Activated naive CD4-positive, alpha-beta T cell treated with anti-CD3 and anti-CD28 coated beads for 36 hours (primary cell): ENCODE measurements around the gene SND1. TPM values are rescaled to one million over a fixed set of nuclear protein-coding genes. Genes with fewer than 3 reads are reported as not detected.

Experiments
- CTCF ChIA-PET: fragments of 350-600 bp; sonication (Branson Sonifier 250); formaldehyde crosslinking; loops from one replicate; lab custom pipeline; 2021; ENCODE audit warnings: antibody characterized with exemption; lab: Charles Lee
- DNase-seq: peaks from one replicate; pipeline ENCODE4 v3.0.0-alpha.2; 2020
- H3K27ac Mint-ChIP-seq: one replicate; pipeline ENCODE4 v1.8.0; 2021; ENCODE audit warnings: mild to moderate bottlenecking, mixed read lengths
- H3K27me3 Mint-ChIP-seq: one replicate; pipeline ENCODE4 v1.8.0; 2021; ENCODE audit warnings: low read depth, mixed read lengths
- H3K36me3 Mint-ChIP-seq: one replicate; pipeline ENCODE4 v1.8.0; 2021; ENCODE audit warnings: low read depth, mixed read lengths
- H3K4me1 Mint-ChIP-seq: one replicate; pipeline ENCODE4 v1.8.0; 2021; ENCODE audit warnings: low read depth, mixed read lengths
- H3K4me3 Mint-ChIP-seq: one replicate; pipeline ENCODE4 v1.8.0; 2021; ENCODE audit warnings: mild to moderate bottlenecking, moderate library complexity, mixed read lengths
- H3K9me3 Mint-ChIP-seq: one replicate; pipeline ENCODE4 v1.8.0; 2021; ENCODE audit warnings: mixed read lengths
- intact Hi-C: fragments of 100-400 bp; cut with micrococcal nuclease; formaldehyde crosslinking; loops from one replicate; pipeline ENCODE4 v1.15.1; 2023
- microRNA-seq: library from miRNA; unstranded; fragments of <30 nt; microRNA quantifications from one replicate; pipeline ENCODE4 v1.2.0, GENCODE V29; 2022; ENCODE audit warnings: borderline microRNAs expressed, borderline replicate concordance
- total RNA-seq, 2 experiments: library from RNA; stranded (reverse); gene quantifications; one replicate each; pipeline ENCODE4 v1.2.3, GENCODE V29; 2021

Gene SND1
- total RNA-seq, 2 experiments from 2014 or later, result 184 to 211 TPM

DNA sequence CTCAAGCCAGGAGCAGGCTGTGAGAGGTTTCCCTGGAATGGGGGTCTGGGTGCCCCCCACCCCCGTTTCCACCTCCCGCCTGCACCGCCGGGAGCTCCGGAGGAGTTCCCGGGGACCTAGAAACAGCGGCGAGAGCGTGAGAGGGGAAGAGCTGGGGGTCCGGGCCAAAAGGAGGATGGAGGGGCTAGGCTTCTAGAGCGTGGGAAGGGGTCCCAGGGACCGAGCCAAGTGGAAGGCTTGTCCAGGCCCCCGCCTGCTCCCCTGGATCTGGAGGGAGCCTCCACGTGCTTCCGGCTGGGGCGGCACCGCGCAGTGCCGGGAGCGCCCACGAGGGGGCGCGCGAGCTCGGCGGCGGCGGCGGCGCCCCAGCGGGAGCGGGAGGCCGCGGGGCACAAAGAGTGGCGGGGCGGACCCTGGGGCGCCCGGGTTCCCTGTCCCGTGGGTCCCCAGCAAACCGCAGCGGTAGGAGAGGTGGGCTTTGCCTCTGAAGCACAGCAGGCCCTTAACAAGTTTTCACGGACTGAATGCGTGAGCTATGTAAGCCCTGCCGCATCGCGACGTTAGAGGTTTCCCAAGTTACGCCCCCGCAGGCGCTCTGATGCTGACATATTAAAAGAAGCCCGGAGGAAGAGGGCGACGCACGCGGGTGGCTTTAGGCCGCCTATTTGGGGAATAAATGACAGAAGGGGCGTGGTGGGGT, 483.7 kb downstream of the SND1 start:
- peak overlapping the region; percentile 61 for H3K4me3 Mint-ChIP-seq
- peaks cover 4% of the 10 kb centered on the region for H3K9me3 Mint-ChIP-seq
- intact Hi-C loops, result loop anchor here (1.0 to 5.0 kb wide), 5 partner anchors 31 to 548 kb away; partner anchors contain the start of genes ARF5 and GCC1
- H3K27me3 Mint-ChIP-seq, result peaks cover 18% of the 10 kb centered on the region
- peaks cover 12% of the 10 kb centered on the region for H3K4me1 Mint-ChIP-seq
- H3K27ac Mint-ChIP-seq, result no peak overlapping the region
- DNase-seq, result peak; percentile 78
- H3K36me3 Mint-ChIP-seq, result no peaks in the 10 kb centered on the region
- CTCF ChIA-PET, result interaction anchor here (0.5 to 6.3 kb wide), 26 partner anchors 8 to 427 kb away, joined by 3 to 94 read pairs (median 4); no protein-coding TSS in a partner anchor

DNA sequence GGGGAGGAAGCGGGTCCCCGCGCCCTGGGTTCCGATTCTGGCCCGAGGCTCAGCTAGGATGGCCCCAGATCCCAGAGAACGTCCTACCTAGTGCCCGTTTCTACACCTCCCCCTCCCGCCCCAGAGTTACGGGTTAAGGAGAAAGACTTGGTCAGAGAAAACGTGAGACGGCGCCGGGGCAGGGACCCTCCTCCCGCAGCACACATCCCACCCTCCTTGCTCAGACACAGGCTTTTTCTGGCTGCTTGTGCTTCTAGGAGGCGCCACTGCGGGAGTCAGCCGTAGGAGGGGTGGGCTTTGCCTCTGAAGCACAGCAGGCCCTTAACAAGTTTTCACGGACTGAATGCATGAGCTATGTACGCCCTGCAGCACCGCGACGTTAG, 484.2 kb downstream of the SND1 start:
- peaks cover 4% of the 10 kb centered on the region for H3K9me3 Mint-ChIP-seq
- no peak for DNase-seq
- CTCF ChIA-PET, result interaction anchor here (0.5 to 6.3 kb wide), 20 partner anchors 9 to 428 kb away, joined by 3 to 94 read pairs (median 6); no protein-coding TSS in a partner anchor
- intact Hi-C loops, result loop anchor here (1.0 to 5.0 kb wide), 4 partner anchors 31 to 549 kb away; partner anchors contain the start of genes ARF5 and GCC1
- peaks cover 12% of the 10 kb centered on the region for H3K4me1 Mint-ChIP-seq
- peaks cover 18% of the 10 kb centered on the region for H3K27me3 Mint-ChIP-seq
- H3K27ac Mint-ChIP-seq, result no peak overlapping the region
- H3K4me3 Mint-ChIP-seq, result peak overlapping the region; percentile 60
- H3K36me3 Mint-ChIP-seq, result no peaks in the 10 kb centered on the region

DNA sequence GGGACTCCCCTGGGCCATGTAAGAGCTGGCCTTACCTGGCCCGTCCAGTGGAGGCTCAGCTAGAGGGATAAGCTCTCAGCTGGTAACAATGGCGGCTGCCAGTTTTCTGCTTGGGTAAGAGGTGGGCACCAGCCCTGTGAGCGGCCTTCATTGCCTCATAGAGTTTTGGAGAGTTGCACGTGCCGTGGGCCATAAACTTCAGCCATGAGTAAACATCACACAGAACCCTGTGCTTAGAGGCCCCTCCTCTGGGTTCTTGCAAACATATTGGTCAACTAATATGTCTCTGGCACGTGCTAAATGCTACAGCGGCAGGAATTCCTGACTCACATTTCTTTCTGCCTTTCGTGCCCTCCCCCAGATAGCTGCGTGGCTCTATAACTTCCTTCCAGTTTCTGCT, 485.2 kb downstream of the SND1 start:
- Mint-ChIP-seq H3K27me3 (peaks cover 18% of the 10 kb centered on the region), H3K9me3 (peaks cover 4% of the 10 kb centered on the region), H3K4me1 (peaks cover 12% of the 10 kb centered on the region), H3K27ac (no peak overlapping the region), H3K4me3 (no peak overlapping the region), H3K36me3 (no peaks in the 10 kb centered on the region)
- intact Hi-C loops, result loop anchor here (2.0 to 5.0 kb wide), 3 partner anchors 30 to 550 kb away; partner anchors contain the start of genes ARF5 and GCC1
- DNase-seq, result no peak
- CTCF ChIA-PET, result interaction anchor here (0.6 to 6.3 kb wide), 7 partner anchors 8 to 896 kb away, joined by 4 to 94 read pairs (median 11); no protein-coding TSS in a partner anchor

DNA sequence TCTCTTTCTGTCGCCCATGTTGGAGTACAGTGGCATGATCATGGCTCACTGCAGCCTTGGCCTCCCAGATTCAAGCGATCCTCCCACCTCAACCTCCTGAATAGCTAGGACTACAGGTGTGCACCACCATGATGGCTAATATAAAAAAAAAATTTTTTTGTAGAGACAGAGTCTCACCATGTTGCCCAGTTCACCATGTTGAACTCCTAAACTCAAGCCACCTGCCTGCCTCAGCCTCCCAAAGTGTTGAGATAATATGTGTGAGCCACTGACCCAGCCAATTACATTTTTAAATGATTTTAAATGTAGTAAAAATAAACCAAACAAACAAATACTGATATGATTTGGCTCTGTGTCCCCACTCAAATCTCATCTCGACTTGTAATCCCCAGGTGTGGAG, 487.4 kb downstream of the SND1 start:
- Mint-ChIP-seq H3K4me1 (peaks cover 12% of the 10 kb centered on the region), H3K4me3 (no peak overlapping the region), H3K27me3 (peaks cover 9% of the 10 kb centered on the region), H3K27ac (no peak overlapping the region), H3K9me3 (peaks cover 7% of the 10 kb centered on the region), H3K36me3 (no peaks in the 10 kb centered on the region)
- DNase-seq, result no peak
- CTCF ChIA-PET, result interaction anchor here (6.3 kb wide), 1 partner anchor 69 kb away, joined by 94 read pairs; no protein-coding TSS in a partner anchor
- intact Hi-C loops, result loop anchor here (5.0 kb wide), 1 partner anchor 552 kb away; the partner anchor contains the start of genes ARF5 and GCC1

DNA sequence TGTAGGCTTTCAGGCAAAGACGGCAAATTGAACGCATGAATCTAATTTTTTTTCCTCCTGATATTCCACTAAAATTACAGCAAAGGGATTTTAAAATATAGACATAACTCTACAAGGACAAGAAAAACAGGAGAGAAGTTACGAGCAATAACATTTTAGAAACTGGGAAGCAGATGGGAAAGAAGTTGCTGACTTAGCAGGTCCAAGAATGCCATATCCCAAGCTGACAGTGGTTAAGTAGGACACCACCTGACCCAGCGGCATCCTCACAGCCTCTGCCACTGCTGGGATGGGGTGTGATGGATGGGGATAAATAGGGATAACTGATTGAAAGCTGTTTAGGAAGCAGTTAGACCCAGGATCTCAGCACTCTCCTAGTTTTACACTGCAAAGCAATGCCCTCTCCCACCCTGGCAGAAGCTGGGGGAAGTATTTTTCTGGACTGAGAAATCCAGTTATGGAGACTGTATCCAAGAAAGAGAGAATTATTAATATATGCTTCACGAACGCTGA, 489.7 kb downstream of the SND1 start:
- no peaks in the 10 kb centered on the region for H3K4me1 Mint-ChIP-seq
- H3K9me3 Mint-ChIP-seq, result peaks cover 7% of the 10 kb centered on the region
- H3K27me3 Mint-ChIP-seq, result peaks cover 2% of the 10 kb centered on the region
- H3K4me3 Mint-ChIP-seq, result no peak overlapping the region
- intact Hi-C loops, result no loop called here
- no peaks in the 10 kb centered on the region for H3K36me3 Mint-ChIP-seq
- H3K27ac Mint-ChIP-seq, result no peak overlapping the region
- no peak for DNase-seq
- CTCF ChIA-PET, result interaction anchor here (1.3 to 1.4 kb wide), 2 partner anchors 23 to 68 kb away, joined by 4 to 7 read pairs; no protein-coding TSS in a partner anchor

Small RNAs within 50 kb of the gene (microRNA-seq; reads per million reads assigned to microRNA genes)
- not detected for gene MIR593

Other genes starting within 250 kb of the SND1 start
- gene GCC1, start 66.6 kb upstream of the SND1 start, total RNA-seq, result 10 to 100 TPM; 11.0 to 12.0 TPM
- 100 to 1,000 TPM; 109 to 115 TPM for gene ARF5, start 63.8 kb upstream of the SND1 start, total RNA-seq
- gene FSCN3, start 58.5 kb upstream of the SND1 start, total RNA-seq, result 1 to 10 TPM in 1 of 2 experiments, under 1 TPM in 1; 0.26 to 1.0 TPM
- gene PAX4, start 34.1 kb upstream of the SND1 start, total RNA-seq, result not detected